GM12878 (cell line): ENCODE measurements around the gene MCM9. TPM values are rescaled to one million over a fixed set of nuclear protein-coding genes. Genes with fewer than 3 reads are reported as not detected.

Experiments used
- ATAC-seq: fragments of 200-7000 bp; cut with Tn5 transposase; 3 replicates; pipeline ENCODE4 v1.9.1; 2020; ENCODE audit warnings: mild to moderate bottlenecking, moderate library complexity
- BruUV-seq: library from RNA; stranded (reverse); fragments of 400-500 nt; replicated peaks from 2 replicates; lab custom pipeline; 2021; lab: Mats Ljungman, UMichigan
- CTCF ChIA-PET: fragments of 300-600 bp; sonication (Branson Sonifier 250); formaldehyde crosslinking; extraction: SDS; loops from one replicate; lab custom pipeline; 2021; ENCODE audit warnings: inconsistent platforms; lab: Yijun Ruan, JAX
- POLR2A ChIA-PET: fragments of 350-600 bp; formaldehyde crosslinking; extraction: SDS; loops from one replicate; lab custom pipeline; 2021; ENCODE audit warnings: inconsistent platforms; lab: Charles Lee
- RAD21 ChIA-PET: fragments of 300-600 bp; sonication (Branson Sonifier 250); formaldehyde crosslinking; loops from one replicate; lab custom pipeline; 2023; ENCODE audit warnings: antibody characterized with exemption; ENCODE audit not compliant: unreplicated experiment; lab: Charles Lee
- SMC1A ChIA-PET: fragments of 300-600 bp; sonication (Branson Sonifier 250); formaldehyde crosslinking; loops from one replicate; lab custom pipeline; 2023; ENCODE audit not compliant: unreplicated experiment, uncharacterized antibody; lab: Charles Lee
- DNase-seq: peaks from one replicate; pipeline ENCODE4 v3.0.0-alpha.2; 2011; ENCODE audit warnings: low read depth, low spot score
- FAIRE-seq: peaks from 3 replicates; lab custom pipeline; 2011; peaks lifted over from hg19 to GRCh38; lab: Jason Lieb, UNC
- H2AFZ ChIP-seq: 2 replicates; pipeline ENCODE4 v1.6.0; 2011; ENCODE audit warnings: low read depth, low read length, control low read depth; ENCODE audit not compliant: control insufficient read depth
- H3K27ac ChIP-seq: 2 replicates; pipeline ENCODE4 v1.5.1; 2011; ENCODE audit warnings: control low read depth; ENCODE audit not compliant: control insufficient read depth, insufficient read depth
- H3K27me3 ChIP-seq, 2 experiments: replicated peaks in 1 of 2; 2 replicates each; pipeline versions ENCODE4 v1.6.0 to v1.6.1; 2011; ENCODE audit warnings: low read length in 1 of 2; ENCODE audit not compliant: control insufficient read depth in 2 of 2, insufficient read depth in 2 of 2
- H3K36me3 ChIP-seq, 2 experiments: 2 replicates each; pipeline ENCODE4 v1.5.1; 2011; ENCODE audit warnings: low read length in 1 of 2; ENCODE audit not compliant: control insufficient read depth in 2 of 2, insufficient read depth in 2 of 2
- H3K4me1 ChIP-seq: 2 replicates; pipeline ENCODE4 v1.6.1; 2011; ENCODE audit warnings: mild to moderate bottlenecking, low read length, moderate library complexity, mixed read lengths; ENCODE audit not compliant: control insufficient read depth, insufficient read depth
- H3K4me2 ChIP-seq: 2 replicates; pipeline ENCODE4 v1.6.0; 2011; ENCODE audit warnings: control low read depth; ENCODE audit not compliant: control insufficient read depth, insufficient read depth
- H3K4me3 ChIP-seq: fragments of 200-600 bp; sonication (generic); 2 replicates; pipeline ENCODE4 v1.5.1; 2016
- H3K79me2 ChIP-seq: 2 replicates; pipeline ENCODE4 v1.6.0; 2011; ENCODE audit warnings: low read length; ENCODE audit not compliant: control insufficient read depth, insufficient read depth
- H3K9ac ChIP-seq: 2 replicates; pipeline ENCODE4 v1.8.0; 2011; ENCODE audit warnings: low read length, control low read depth, mixed read lengths; ENCODE audit not compliant: control insufficient read depth, insufficient read depth
- H3K9me3 ChIP-seq: replicated peaks from 3 replicates; pipeline ENCODE4 v1.5.1; 2011; ENCODE audit warnings: mild to moderate bottlenecking, low read length; ENCODE audit not compliant: control insufficient read depth, insufficient read depth
- H4K20me1 ChIP-seq: 2 replicates; pipeline ENCODE4 v1.6.0; 2011; ENCODE audit not compliant: control insufficient read depth, insufficient read depth
- BACH1 ChIP-seq: fragments of 450-650 bp; IDR thresholded peaks from 2 replicates; pipeline ENCODE4 v1.6.1; 2017; ENCODE audit warnings: mild to moderate bottlenecking, borderline replicate concordance
- BCL11A ChIP-seq: IDR thresholded peaks from 2 replicates; pipeline ENCODE4 v1.6.1; 2011; ENCODE audit warnings: low read depth, low read length
- CEBPB ChIP-seq, 2 experiments: fragments of 150-350 bp in 1 of 2; IDR thresholded peaks; 2 replicates each; pipeline ENCODE4 v1.6.1; 2012 to 2014; ENCODE audit warnings: low read depth in 2 of 2, low read length in 2 of 2, borderline replicate concordance in 1 of 2, inconsistent platforms in 1 of 2
- CUX1 ChIP-seq: IDR thresholded peaks from 2 replicates; pipeline ENCODE4 v1.6.1; 2012; ENCODE audit warnings: improper control_type of control experiment, low read depth, low read length; ENCODE audit not compliant: insufficient replicate concordance
- DPF2 ChIP-seq: fragments of 450-650 bp; IDR thresholded peaks from 2 replicates; pipeline ENCODE4 v1.6.1; 2017; ENCODE audit warnings: mild to moderate bottlenecking
- E2F8 ChIP-seq: fragments of 450-650 bp; IDR thresholded peaks from 2 replicates; pipeline ENCODE4 v1.6.1; 2018; ENCODE audit warnings: mild to moderate bottlenecking, low read depth, moderate library complexity; ENCODE audit not compliant: partially characterized antibody
- HCFC1 ChIP-seq: fragments of 150-350 bp; IDR thresholded peaks from 2 replicates; pipeline ENCODE4 v1.6.1; 2014; ENCODE audit warnings: low read length
- POLR2A ChIP-seq: IDR thresholded peaks from 2 replicates; pipeline ENCODE4 v1.6.1; 2011; ENCODE audit warnings: low read depth, mild to moderate bottlenecking, low read length
- RUNX3 ChIP-seq: IDR thresholded peaks from 2 replicates; pipeline ENCODE4 v1.6.1; 2012; ENCODE audit warnings: low read length, inconsistent platforms
- SPI1 ChIP-seq: IDR thresholded peaks from 2 replicates; pipeline ENCODE4 v1.6.1; 2011; ENCODE audit warnings: low read depth, mild to moderate bottlenecking, low read length, moderate library complexity, borderline replicate concordance; ENCODE audit not compliant: insufficient read depth
- SUPT20H ChIP-seq: IDR thresholded peaks from 2 replicates; pipeline ENCODE4 v1.6.1; 2011; ENCODE audit warnings: low read depth, mild to moderate bottlenecking, low read length, moderate library complexity, borderline replicate concordance; ENCODE audit not compliant: control insufficient read depth
- WRNIP1 ChIP-seq: IDR thresholded peaks from 2 replicates; pipeline ENCODE4 v1.6.1; 2011; ENCODE audit warnings: low read depth, low read length, improper control_type of control experiment, borderline replicate concordance
- ZBTB33 ChIP-seq: fragments of 450-650 bp; IDR thresholded peaks from 2 replicates; pipeline ENCODE4 v1.6.1; 2017; ENCODE audit warnings: mild to moderate bottlenecking
- WGBS: methylation state at CpG from one replicate; pipeline ENCODE4 v1.1.6; 2016; ENCODE audit warnings: low lambda C conversion rate; ENCODE audit not compliant: insufficient replicate concordance, insufficient coverage; ENCODE audit errors: missing lambda C conversion rate; 5-methylcytosine and 5-hydroxymethylcytosine counted together
- in situ Hi-C: fragments of 300-500 bp; cut with MboI; formaldehyde crosslinking; loops from 9 replicates; pipeline ENCODE4 v1.14.3; 2018; ENCODE audit warnings: mixed read lengths
- intact Hi-C: fragments of 100-400 bp; cut with micrococcal nuclease; formaldehyde crosslinking; loops from one replicate; pipeline ENCODE4 v1.14.2; 2022; ENCODE audit not compliant: unreplicated experiment
- polyA plus RNA-seq, 11 experiments: library from polyadenylated mRNA; depleted of rRNA in 4 of 11; unstranded in 6 of 11; stranded (reverse) in 5 of 11; fragments of >200 nt; fragmentation: Nextera tagmentation in 4 of 11; fragmentation: Illumina TruSeq in 1 of 11; extraction: Ambion mirVana in 4 of 11; extraction: Trizol in 1 of 11; gene quantifications; 1 replicate in 1 of 11; 2 replicates in 10 of 11; pipeline versions ENCODE4 v1.2.1 to v1.2.3, GENCODE V29; 2011 to 2016; ENCODE audit warnings: inconsistent platforms in 2 of 11, missing spikeins in 2 of 11, low read depth in 1 of 11
- total RNA-seq, 4 experiments: library from RNA; depleted of rRNA in 3 of 4; stranded (reverse); fragments of >200 nt in 3 of 4; fragmentation: Illumina TruSeq in 1 of 4; extraction: Trizol in 1 of 4; gene quantifications; 2 replicates each; pipeline versions ENCODE4 v1.2.1 to v1.2.3, GENCODE V29; 2013 to 2021

MCM9 gene
- total and polyA plus RNA-seq, 10 of the 15 experiments (the other 5 are each of a cell fraction or from before 2014, with no cell fraction given), result 3.4 to 18.5 (median 9.7) TPM

- TF ChIP-seq CUX1 (no peak), SPI1 (no peak), CEBPB (IDR thresholded peaks at IDR 0.05; ENCODE audit: borderline replicate concordance in 1 of 2, low read depth in 2 of 2, low read length in 2 of 2) (no peak), SUPT20H (no peak)
These were observed 47.6 kb upstream of the MCM9 start (continued) for GRCh38 chr6:118982575-118982911.

GRCh38 chr6:118981884-118982574, 47.1 kb upstream of the MCM9 start:
- no peak for FAIRE-seq
- RAD21 ChIA-PET, result no interaction called here
- in situ Hi-C loops (no loop called here), intact Hi-C loops (no loop called here)
- Histone ChIP-seq H4K20me1 (no peaks in the 10 kb centered on the region), H3K27ac (no peak overlapping the region), H3K4me3 (no peak overlapping the region), H3K9me3 (no peaks in the 10 kb centered on the region), H3K4me1 (no peaks in the 10 kb centered on the region), H3K27me3 (no peaks in the 10 kb centered on the region), H2AFZ (no peak overlapping the region), H3K79me2 (no peaks in the 10 kb centered on the region), H3K4me2 (no peak overlapping the region), H3K36me3 (no peaks in the 10 kb centered on the region), H3K9ac (no peak overlapping the region)
- POLR2A ChIA-PET, result interaction anchor here (0.5 kb wide), 1 partner anchor 59 kb away, joined by 8 read pairs; no protein-coding TSS in a partner anchor
- no peak for ATAC-seq
- CTCF ChIA-PET, result interaction anchor here (1.3 kb wide), 1 partner anchor 12 kb away, joined by 3 read pairs; no protein-coding TSS in a partner anchor
- WGBS, result 53% methylated on average over 6 of the region's 6 CpGs
- BruUV-seq, result no TSS peak
- SMC1A ChIA-PET, result interaction anchor here (0.8 kb wide), 1 partner anchor 18 kb away, joined by 4 read pairs; no protein-coding TSS in a partner anchor
- no peak for DNase-seq
- no peak for TF ChIP-seq WRNIP1
- TF ChIP-seq ZBTB33, result no peak
- TF ChIP-seq BACH1, result no peak
- TF ChIP-seq POLR2A, result no peak
- TF ChIP-seq RUNX3, result no peak
- TF ChIP-seq E2F8, result no peak
- TF ChIP-seq DPF2, result no peak
- TF ChIP-seq HCFC1, result no peak
- TF ChIP-seq BCL11A, result no peak
